ENCODE measurements around the gene ITLN1.

ITLN1 gene

GRCh38 chr1:160837558-160838205, 47.3 kb downstream of the ITLN1 start:
- no peak overlapping the region for H3K4me3 ChIP-seq (ENCODE audit: low read depth, low read length)
- peak; percentile 6 for DNase-seq
- in situ Hi-C loops (cut with HindIII; ENCODE audit: low pct_ligation_motif_present, low sequenced_read_pairs): no loop called here
- peak; percentile 38 for TF ChIP-seq CTCF (IDR thresholded peaks at IDR 0.05; ENCODE audit: low read depth, low read length, missing control alignments)
- H3K27me3 ChIP-seq (replicated peaks): no peaks in the 10 kb centered on the region
- H3K27ac ChIP-seq: no peak overlapping the region
- H3K36me3 ChIP-seq (replicated peaks): no peaks in the 10 kb centered on the region

- H3K36me3 ChIP-seq (replicated peaks): no peaks in the 10 kb centered on the region
- TF ChIP-seq CTCF (IDR thresholded peaks at IDR 0.05; ENCODE audit: low read depth, low read length, missing control alignments): no peak
- no peaks in the 10 kb centered on the region for H3K27me3 ChIP-seq (replicated peaks)
- in situ Hi-C loops (cut with HindIII; ENCODE audit: low pct_ligation_motif_present, low sequenced_read_pairs): no loop called here
- no peak overlapping the region for H3K4me3 ChIP-seq (ENCODE audit: low read depth, low read length)
- no peak for DNase-seq
- no peak overlapping the region for H3K27ac ChIP-seq
Observed at GRCh38 chr1:160836981-160837557, 47.9 kb downstream of the ITLN1 start.

- in situ Hi-C loops (cut with HindIII; ENCODE audit: low pct_ligation_motif_present, low sequenced_read_pairs): no loop called here
- Histone ChIP-seq H3K27me3 (replicated peaks) (no peaks in the 10 kb centered on the region), H3K36me3 (replicated peaks) (no peaks in the 10 kb centered on the region), H3K4me3 (ENCODE audit: low read depth, low read length) (no peak overlapping the region), H3K27ac (no peak overlapping the region)
- TF ChIP-seq CTCF (IDR thresholded peaks at IDR 0.05; ENCODE audit: low read depth, low read length, missing control alignments): no peak
- no peak for DNase-seq
Observed at GRCh38 chr1:160836561-160836960, 48.4 kb downstream of the ITLN1 start.

GRCh38 chr1:160835751-160836150, 49.2 kb downstream of the ITLN1 start:
- in situ Hi-C loops (cut with HindIII; ENCODE audit: low pct_ligation_motif_present, low sequenced_read_pairs): no loop called here
- no peak for TF ChIP-seq CTCF (IDR thresholded peaks at IDR 0.05; ENCODE audit: low read depth, low read length, missing control alignments)
- no peak overlapping the region for H3K27ac ChIP-seq
- no peak overlapping the region for H3K4me3 ChIP-seq (ENCODE audit: low read depth, low read length)
- H3K36me3 ChIP-seq (replicated peaks): no peaks in the 10 kb centered on the region
- no peak for DNase-seq
- H3K27me3 ChIP-seq (replicated peaks): no peaks in the 10 kb centered on the region

DNA sequence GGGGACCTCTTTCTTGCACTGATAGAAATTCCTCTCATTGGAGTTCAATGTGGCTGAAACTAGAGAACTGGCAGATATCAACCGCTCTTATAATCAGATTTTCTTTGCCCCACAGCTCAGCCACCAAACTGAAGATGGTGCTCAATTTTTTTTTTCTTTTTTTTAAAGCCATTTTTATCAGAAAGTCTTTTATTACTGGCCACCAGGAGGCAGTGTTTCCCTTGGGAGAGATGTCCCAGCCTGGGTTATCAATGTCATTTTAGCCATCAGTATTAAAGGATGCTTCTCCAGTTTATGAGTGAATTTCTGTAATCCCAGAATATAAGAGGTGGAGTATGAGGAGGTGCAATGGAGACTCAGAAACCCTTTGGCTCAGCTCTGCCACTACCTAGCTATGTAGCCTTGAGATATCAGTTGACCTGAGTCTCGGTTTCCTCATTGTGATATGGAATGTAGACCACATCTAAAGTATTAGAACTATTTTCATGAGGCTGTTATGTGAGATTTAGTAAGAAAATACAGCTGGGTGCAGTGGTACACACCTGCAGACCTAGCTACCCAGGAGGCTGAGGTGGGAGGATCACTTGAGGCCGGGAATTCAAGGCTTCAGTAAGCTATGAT, 49.9 kb downstream of the ITLN1 start:
- in situ Hi-C loops (cut with HindIII; ENCODE audit: low pct_ligation_motif_present, low sequenced_read_pairs): no loop called here
- DNase-seq: peak; percentile 11
- no peak overlapping the region for H3K27ac ChIP-seq
- no peaks in the 10 kb centered on the region for H3K27me3 ChIP-seq (replicated peaks)
- no peaks in the 10 kb centered on the region for H3K36me3 ChIP-seq (replicated peaks)
- H3K4me3 ChIP-seq (ENCODE audit: low read depth, low read length): no peak overlapping the region
- peak; percentile 66 for TF ChIP-seq CTCF (IDR thresholded peaks at IDR 0.05; ENCODE audit: low read depth, low read length, missing control alignments)

Measured in brain microvascular endothelial cell (primary cell).